Embryonic facial prominence (tissue), 1 donor: ENCODE data around the gene MTMR10.

Experiments used
- DNase-seq: peaks from one replicate; pipeline ENCODE4 v3.0.0-alpha.2; 2016; ENCODE audit errors: extremely low spot score

Gene MTMR10

GRCh38 chr15:31012455-31012854, 21.0 kb upstream of the MTMR10 start:
- DNase-seq: no peak

- DNase-seq: no peak
These were observed 18.6 kb upstream of the MTMR10 start for GRCh38 chr15:31010036-31010435.

- no peak for DNase-seq
These were observed 14.2 kb upstream of the MTMR10 start for GRCh38 chr15:31005660-31006059.

GRCh38 chr15:31004220-31004733, 12.8 kb upstream of the MTMR10 start:
- no peak for DNase-seq

GRCh38 chr15:31001702-31002101, 10.3 kb upstream of the MTMR10 start:
- DNase-seq: no peak

- DNase-seq: no peak
These were observed 8.3 kb upstream of the MTMR10 start for GRCh38 chr15:30999729-31000128.

GRCh38 chr15:30997270-30997669, 5.8 kb upstream of the MTMR10 start:
- DNase-seq: no peak

GRCh38 chr15:30992249-30992864, 929 bp upstream of the MTMR10 start:
- peak; percentile 6 for DNase-seq

- peak; percentile 9 for DNase-seq
These were observed 778 bp downstream of the MTMR10 start for GRCh38 chr15:30990446-30991254.

- no peak for DNase-seq
These were observed 1.4 kb downstream of the MTMR10 start for GRCh38 chr15:30990036-30990435.

GRCh38 chr15:30985081-30985531, 6.3 kb downstream of the MTMR10 start:
- no peak for DNase-seq

- no peak for DNase-seq
These were observed 6.9 kb downstream of the MTMR10 start for GRCh38 chr15:30984542-30984941.

- DNase-seq: no peak
These were observed 7.3 kb downstream of the MTMR10 start for GRCh38 chr15:30984118-30984517.

GRCh38 chr15:30979457-30979856, 12.0 kb downstream of the MTMR10 start:
- no peak for DNase-seq

- DNase-seq: no peak
These were observed 13.1 kb downstream of the MTMR10 start for GRCh38 chr15:30978328-30978727.

GRCh38 chr15:30974112-30974511, 17.3 kb downstream of the MTMR10 start:
- no peak for DNase-seq

GRCh38 chr15:30973379-30973778, 18.0 kb downstream of the MTMR10 start:
- no peak for DNase-seq

- no peak for DNase-seq
These were observed 21.7 kb downstream of the MTMR10 start for GRCh38 chr15:30969724-30970123.

GRCh38 chr15:30963681-30964080, 27.7 kb downstream of the MTMR10 start:
- no peak for DNase-seq

- no peak for DNase-seq
These were observed 28.8 kb downstream of the MTMR10 start for GRCh38 chr15:30962659-30963058.

GRCh38 chr15:30962079-30962478, 29.3 kb downstream of the MTMR10 start:
- no peak for DNase-seq

GRCh38 chr15:30958219-30958618, 33.2 kb downstream of the MTMR10 start:
- DNase-seq: no peak
